Upper lobe of right lung (tissue), 1 donor: Measurements from ENCODE around the gene CYSTM1. TPM values are rescaled to one million over a fixed set of nuclear protein-coding genes. Genes with fewer than 3 reads are reported as not detected.

Experiments used
- ATAC-seq: fragments of 200-7000 bp; cut with Tn5 transposase; one replicate; pipeline ENCODE4 v1.9.1; 2020; ENCODE audit warnings: mild to moderate bottlenecking, moderate library complexity
- DNase-seq: peaks from one replicate; pipeline ENCODE4 v3.0.0-alpha.2; 2020
- H3K27ac ChIP-seq: fragments of 200-600 bp; one replicate; pipeline ENCODE4 v1.8.0; 2022
- H3K27me3 ChIP-seq: fragments of 200-600 bp; one replicate; pipeline ENCODE4 v1.8.0; 2022; ENCODE audit warnings: mild to moderate bottlenecking
- H3K36me3 ChIP-seq: fragments of 200-600 bp; one replicate; pipeline ENCODE4 v1.8.0; 2022
- H3K4me1 ChIP-seq: fragments of 200-600 bp; one replicate; pipeline ENCODE4 v1.8.0; 2022
- H3K4me3 ChIP-seq: fragments of 200-600 bp; one replicate; pipeline ENCODE4 v1.8.0; 2022; ENCODE audit warnings: mild to moderate bottlenecking
- H3K9me3 ChIP-seq: fragments of 200-600 bp; one replicate; pipeline ENCODE4 v1.8.0; 2022
- intact Hi-C: fragments of 100-400 bp; cut with DNase I; formaldehyde crosslinking; loops from one replicate; pipeline ENCODE4 v1.11.0; 2022
- total RNA-seq: library from RNA; stranded (reverse); fragmentation: NEBNext Ultra II Directional; extraction: Animal tissue kit (Norgen Biotek cat#: 25700); gene quantifications from one replicate; pipeline ENCODE4 v1.2.1, GENCODE V29; 2021
- TF ChIP-seq, protein P1 (sequence below): fragments of 200-600 bp; IDR thresholded peaks from one replicate; pipeline ENCODE4 v1.8.0; 2022; ENCODE audit warnings: antibody characterized with exemption
- donor health status: DM: no; HTN: yes; CAD: no; lungs with severe emphysema.

Gene CYSTM1
- total RNA-seq, 1 donor from 2014 or later, result 85.1 TPM

DNA sequence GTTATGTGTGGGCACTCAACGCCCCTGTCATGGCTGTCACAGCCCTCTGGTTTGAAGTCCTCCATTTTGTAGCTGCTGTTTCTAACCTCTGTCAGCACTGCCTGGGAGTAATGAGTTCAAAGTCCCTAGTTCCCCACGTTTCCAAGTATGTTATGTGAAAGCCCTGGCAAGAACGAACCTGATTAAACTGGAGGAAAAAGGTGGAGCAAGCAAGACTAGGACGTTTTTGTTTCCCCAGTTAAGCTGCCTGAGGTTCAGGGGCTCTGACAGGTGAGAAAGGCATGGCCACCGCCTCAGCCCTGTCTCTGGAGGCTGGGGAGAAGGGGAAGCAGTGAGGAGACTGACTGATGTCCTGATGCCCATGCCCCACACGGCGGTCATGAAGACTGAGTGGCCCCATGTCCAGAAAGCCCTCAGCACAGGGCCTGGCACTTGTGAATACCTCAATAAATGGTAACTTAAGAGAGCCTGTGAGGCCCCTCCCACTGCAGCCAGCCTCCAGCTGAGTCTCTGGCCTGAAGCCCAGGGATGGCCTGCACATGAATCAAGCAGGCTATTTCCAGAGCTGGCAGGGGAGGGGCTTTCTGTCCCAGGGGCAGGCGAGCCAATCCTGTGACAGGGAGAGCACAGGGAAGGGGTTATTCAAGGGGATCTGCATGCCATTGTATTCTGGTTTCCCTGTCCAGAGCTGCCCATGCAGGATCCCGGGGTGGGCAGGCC lies 66.2 kb downstream of the CYSTM1 start:
- H3K9me3 ChIP-seq, result no peaks in the 10 kb centered on the region
- peaks cover 24% of the 10 kb centered on the region for H3K36me3 ChIP-seq
- H3K4me3 ChIP-seq, result no peak overlapping the region
- DNase-seq (peak; percentile 80), ATAC-seq (peak; percentile 62)
- H3K4me1 ChIP-seq, result peaks cover 51% of the 10 kb centered on the region
- no peak overlapping the region for H3K27ac ChIP-seq
- TF ChIP-seq, protein P1, sequence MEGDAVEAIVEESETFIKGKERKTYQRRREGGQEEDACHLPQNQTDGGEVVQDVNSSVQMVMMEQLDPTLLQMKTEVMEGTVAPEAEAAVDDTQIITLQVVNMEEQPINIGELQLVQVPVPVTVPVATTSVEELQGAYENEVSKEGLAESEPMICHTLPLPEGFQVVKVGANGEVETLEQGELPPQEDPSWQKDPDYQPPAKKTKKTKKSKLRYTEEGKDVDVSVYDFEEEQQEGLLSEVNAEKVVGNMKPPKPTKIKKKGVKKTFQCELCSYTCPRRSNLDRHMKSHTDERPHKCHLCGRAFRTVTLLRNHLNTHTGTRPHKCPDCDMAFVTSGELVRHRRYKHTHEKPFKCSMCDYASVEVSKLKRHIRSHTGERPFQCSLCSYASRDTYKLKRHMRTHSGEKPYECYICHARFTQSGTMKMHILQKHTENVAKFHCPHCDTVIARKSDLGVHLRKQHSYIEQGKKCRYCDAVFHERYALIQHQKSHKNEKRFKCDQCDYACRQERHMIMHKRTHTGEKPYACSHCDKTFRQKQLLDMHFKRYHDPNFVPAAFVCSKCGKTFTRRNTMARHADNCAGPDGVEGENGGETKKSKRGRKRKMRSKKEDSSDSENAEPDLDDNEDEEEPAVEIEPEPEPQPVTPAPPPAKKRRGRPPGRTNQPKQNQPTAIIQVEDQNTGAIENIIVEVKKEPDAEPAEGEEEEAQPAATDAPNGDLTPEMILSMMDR, result no peak
- no peaks in the 10 kb centered on the region for H3K27me3 ChIP-seq
- intact Hi-C loops, result loop anchor here (5.0 kb wide), 1 partner anchor 106 kb away; the partner anchor contains the start of gene HBEGF

DNA sequence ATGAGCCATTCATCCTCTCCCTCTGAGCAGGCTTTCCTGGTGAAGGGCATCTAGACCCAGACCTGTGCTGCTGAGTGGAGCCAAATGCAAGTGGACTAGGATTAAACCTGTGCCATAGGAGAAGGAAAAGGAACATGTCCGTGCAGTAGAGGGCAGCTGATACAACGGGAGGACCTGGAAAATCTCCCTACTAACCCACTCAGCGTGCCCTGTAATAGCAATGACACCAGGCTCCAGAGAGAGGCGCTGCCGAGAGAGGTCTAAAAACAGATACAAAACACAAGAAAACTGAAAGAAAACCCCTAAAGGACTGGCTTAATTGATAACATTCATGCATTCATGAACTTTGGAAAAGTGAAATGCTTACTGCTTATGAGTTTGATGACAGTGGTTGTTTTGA lies 67.1 kb downstream of the CYSTM1 start:
- H3K27me3 ChIP-seq, result no peaks in the 10 kb centered on the region
- H3K27ac ChIP-seq, result no peak overlapping the region
- intact Hi-C loops, result loop anchor here (5.0 kb wide), 1 partner anchor 105 kb away; the partner anchor contains the start of gene HBEGF
- ATAC-seq (no peak), DNase-seq (no peak)
- H3K9me3 ChIP-seq, result no peaks in the 10 kb centered on the region
- H3K4me1 ChIP-seq, result peaks cover 53% of the 10 kb centered on the region
- no peak overlapping the region for H3K4me3 ChIP-seq
- TF ChIP-seq, protein P1, result no peak
- H3K36me3 ChIP-seq, result peaks cover 24% of the 10 kb centered on the region

DNA sequence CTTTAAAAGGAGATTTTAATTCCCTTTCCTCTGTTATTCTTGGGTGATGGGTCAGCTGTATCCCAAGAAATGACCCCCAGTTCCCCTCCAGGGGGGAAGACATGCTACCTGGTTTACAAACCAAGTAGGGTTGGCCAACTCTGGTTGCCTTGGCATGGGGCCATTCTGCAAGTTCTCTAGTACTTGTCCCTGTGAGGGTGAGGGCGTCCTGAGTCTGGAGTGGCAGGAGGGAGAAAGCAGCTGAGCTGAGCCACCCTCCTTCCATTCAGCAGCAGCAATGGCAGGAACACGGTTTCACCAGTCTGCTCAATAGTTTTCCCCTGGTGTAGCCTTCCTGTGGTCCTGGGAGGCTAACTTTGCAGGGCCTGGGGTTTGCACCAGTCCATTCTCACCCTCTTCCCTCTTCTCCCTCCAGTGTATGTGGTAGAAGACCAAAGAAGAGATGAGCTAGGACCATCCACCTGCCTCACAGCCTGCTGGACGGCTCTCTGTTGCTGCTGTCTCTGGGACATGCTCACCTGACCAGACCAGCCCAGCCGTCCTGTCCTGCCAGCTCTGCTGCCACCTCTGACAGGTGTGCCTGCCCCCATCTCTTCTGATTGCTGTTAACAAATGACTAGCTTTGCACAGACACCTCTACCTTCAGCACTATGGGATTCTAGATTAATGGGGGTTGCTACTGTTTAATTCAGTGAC lies 68.0 kb downstream of the CYSTM1 start:
- no peak overlapping the region for H3K27ac ChIP-seq
- no peak for DNase-seq

DNA sequence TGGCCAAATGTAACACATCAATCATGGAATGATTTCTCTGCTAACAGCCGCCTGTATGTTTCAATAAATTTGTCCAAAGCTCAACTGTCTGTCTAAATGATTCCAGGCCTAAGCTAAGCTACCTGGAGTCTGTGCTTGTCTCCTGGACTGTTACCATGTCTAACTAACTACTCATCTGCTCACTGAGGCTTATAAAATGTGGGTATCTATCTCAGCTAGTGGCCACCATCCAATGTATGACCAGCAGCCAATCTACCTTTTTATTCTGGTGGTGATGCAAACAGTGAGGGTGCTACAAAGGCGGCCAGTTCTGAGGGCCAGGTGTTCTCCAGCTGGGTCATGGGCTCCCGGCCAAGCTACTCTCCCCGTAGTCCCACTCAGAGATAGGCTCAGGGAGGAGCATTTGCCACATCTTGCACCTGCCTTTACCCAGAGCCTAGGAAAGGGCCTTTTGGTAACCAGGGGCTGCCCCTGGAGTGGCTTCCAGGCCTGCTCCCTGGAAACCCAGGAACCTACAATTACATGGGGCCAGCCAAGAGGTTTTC lies 68.8 kb downstream of the CYSTM1 start:
- DNase-seq (no peak), ATAC-seq (no peak)
- TF ChIP-seq, protein P1, result no peak
- Histone ChIP-seq H3K9me3 (no peaks in the 10 kb centered on the region), H3K27me3 (no peaks in the 10 kb centered on the region), H3K36me3 (peaks cover 24% of the 10 kb centered on the region), H3K4me1 (peaks cover 53% of the 10 kb centered on the region), H3K27ac (no peak overlapping the region), H3K4me3 (no peak overlapping the region)
- intact Hi-C loops, result loop anchor here (5.0 kb wide), 1 partner anchor 104 kb away; the partner anchor contains the start of gene HBEGF

More for the DNA sequence above, 68.0 kb downstream of the CYSTM1 start:
- Histone ChIP-seq H3K36me3 (peaks cover 24% of the 10 kb centered on the region), H3K4me3 (no peak overlapping the region), H3K4me1 (peaks cover 53% of the 10 kb centered on the region), H3K27me3 (no peaks in the 10 kb centered on the region), H3K9me3 (no peaks in the 10 kb centered on the region)
- TF ChIP-seq, protein P1, result no peak
- intact Hi-C loops, result loop anchor here (5.0 kb wide), 1 partner anchor 104 kb away; the partner anchor contains the start of gene HBEGF
- peak; percentile 8 for ATAC-seq

DNA sequence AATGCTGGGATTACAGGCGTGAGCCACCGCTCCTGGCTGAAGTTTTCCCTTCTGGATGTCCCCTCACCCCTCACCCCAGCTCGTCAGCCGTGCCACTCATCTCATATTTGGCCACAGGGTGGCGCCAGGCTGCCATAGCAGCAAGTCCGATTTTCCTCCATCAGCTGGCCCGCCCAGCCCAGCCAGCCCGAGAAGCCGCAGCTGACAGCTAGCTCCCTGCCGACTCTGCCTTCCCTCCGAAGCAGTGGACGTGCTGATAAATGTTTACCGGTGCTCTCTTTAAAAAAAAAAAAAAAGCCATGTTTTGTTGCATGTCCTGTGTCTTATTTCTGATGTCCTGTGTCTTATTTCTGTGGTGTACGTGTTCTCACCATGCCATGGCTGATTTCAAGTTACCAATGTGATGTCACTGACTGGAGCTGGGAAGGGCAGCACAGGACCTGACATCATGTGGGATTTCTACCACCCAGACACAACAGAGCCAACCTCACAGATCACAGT lies 69.6 kb downstream of the CYSTM1 start:
- TF ChIP-seq, protein P1, result peak; percentile 86
- ATAC-seq, result peak; percentile 85
- peaks cover 53% of the 10 kb centered on the region for H3K4me1 ChIP-seq
- no peaks in the 10 kb centered on the region for H3K9me3 ChIP-seq
- no peaks in the 10 kb centered on the region for H3K27me3 ChIP-seq
- no peak overlapping the region for H3K4me3 ChIP-seq
- peak overlapping the region; percentile 1 for H3K27ac ChIP-seq
- peaks cover 24% of the 10 kb centered on the region for H3K36me3 ChIP-seq
- intact Hi-C loops, result loop anchor here (5.0 kb wide), 1 partner anchor 103 kb away; the partner anchor contains the start of gene HBEGF
- peak; percentile 94 for DNase-seq
